ENCODE results near the gene EI24.

- TF ChIP-seq, protein P1, sequence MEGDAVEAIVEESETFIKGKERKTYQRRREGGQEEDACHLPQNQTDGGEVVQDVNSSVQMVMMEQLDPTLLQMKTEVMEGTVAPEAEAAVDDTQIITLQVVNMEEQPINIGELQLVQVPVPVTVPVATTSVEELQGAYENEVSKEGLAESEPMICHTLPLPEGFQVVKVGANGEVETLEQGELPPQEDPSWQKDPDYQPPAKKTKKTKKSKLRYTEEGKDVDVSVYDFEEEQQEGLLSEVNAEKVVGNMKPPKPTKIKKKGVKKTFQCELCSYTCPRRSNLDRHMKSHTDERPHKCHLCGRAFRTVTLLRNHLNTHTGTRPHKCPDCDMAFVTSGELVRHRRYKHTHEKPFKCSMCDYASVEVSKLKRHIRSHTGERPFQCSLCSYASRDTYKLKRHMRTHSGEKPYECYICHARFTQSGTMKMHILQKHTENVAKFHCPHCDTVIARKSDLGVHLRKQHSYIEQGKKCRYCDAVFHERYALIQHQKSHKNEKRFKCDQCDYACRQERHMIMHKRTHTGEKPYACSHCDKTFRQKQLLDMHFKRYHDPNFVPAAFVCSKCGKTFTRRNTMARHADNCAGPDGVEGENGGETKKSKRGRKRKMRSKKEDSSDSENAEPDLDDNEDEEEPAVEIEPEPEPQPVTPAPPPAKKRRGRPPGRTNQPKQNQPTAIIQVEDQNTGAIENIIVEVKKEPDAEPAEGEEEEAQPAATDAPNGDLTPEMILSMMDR (IDR thresholded peaks at IDR 0.05; ENCODE audit: low read depth, low read length, poor library complexity, severe bottlenecking), result no peak
- TF ChIP-seq EZH2phosphoT487 (IDR thresholded peaks at IDR 0.05; ENCODE audit: borderline replicate concordance, low read length), result no peak
Observed at GRCh38 chr11:125600663-125601062, 31.4 kb downstream of the EI24 start.

Measured in DOHH2 (cell line).